ENCODE data around the gene MYH1.

DNA sequence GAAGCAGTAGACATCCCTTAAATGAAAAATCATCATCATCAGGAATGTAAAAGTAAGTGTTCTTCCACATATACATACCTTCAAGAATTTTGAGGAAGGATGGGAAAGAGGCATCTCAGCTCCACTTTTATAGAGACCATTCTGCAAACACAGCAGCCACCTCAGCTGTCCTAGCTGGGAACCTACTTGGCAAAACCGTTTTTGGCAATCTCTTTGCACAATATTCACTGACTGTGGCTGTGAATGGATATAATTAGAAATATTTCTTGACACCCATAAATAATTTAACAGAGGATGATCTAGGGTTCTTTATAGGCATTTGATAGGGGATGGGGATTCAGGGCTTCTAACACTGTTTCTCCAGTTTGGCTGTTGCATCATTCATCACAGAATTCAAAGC, 48.9 kb downstream of the MYH1 start, which contains the start of gene MYH4:
- TF ChIP-seq, protein P1, sequence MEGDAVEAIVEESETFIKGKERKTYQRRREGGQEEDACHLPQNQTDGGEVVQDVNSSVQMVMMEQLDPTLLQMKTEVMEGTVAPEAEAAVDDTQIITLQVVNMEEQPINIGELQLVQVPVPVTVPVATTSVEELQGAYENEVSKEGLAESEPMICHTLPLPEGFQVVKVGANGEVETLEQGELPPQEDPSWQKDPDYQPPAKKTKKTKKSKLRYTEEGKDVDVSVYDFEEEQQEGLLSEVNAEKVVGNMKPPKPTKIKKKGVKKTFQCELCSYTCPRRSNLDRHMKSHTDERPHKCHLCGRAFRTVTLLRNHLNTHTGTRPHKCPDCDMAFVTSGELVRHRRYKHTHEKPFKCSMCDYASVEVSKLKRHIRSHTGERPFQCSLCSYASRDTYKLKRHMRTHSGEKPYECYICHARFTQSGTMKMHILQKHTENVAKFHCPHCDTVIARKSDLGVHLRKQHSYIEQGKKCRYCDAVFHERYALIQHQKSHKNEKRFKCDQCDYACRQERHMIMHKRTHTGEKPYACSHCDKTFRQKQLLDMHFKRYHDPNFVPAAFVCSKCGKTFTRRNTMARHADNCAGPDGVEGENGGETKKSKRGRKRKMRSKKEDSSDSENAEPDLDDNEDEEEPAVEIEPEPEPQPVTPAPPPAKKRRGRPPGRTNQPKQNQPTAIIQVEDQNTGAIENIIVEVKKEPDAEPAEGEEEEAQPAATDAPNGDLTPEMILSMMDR (IDR thresholded peaks at IDR 0.05): no peak
- TF ChIP-seq POLR2A (IDR thresholded peaks at IDR 0.05): no peak

All from right lobe of liver (tissue), 4 donors.